ENCODE measurements around the gene BLOC1S4.
"Not testable (repeated sequence)": the region's sequence is repeated elsewhere in the genome, so short reads cannot be mapped to it uniquely, and the experiment has no call there.

BLOC1S4 gene

GRCh38 chr4:6722891-6723290 lies 6.9 kb downstream of the BLOC1S4 start:
- TF ChIP-seq TAF1 (IDR thresholded peaks at IDR 0.05; ENCODE audit: borderline replicate concordance, low read depth, low read length) (no peak), POLR2A (IDR thresholded peaks at IDR 0.05; ENCODE audit: low read depth, low read length) (no peak), POLR2AphosphoS5 (IDR thresholded peaks at IDR 0.05; ENCODE audit: low read depth, low read length) (no peak)
- DNase-seq (ENCODE audit: insufficient read length) (no peak), FAIRE-seq (no peak)

DNA sequence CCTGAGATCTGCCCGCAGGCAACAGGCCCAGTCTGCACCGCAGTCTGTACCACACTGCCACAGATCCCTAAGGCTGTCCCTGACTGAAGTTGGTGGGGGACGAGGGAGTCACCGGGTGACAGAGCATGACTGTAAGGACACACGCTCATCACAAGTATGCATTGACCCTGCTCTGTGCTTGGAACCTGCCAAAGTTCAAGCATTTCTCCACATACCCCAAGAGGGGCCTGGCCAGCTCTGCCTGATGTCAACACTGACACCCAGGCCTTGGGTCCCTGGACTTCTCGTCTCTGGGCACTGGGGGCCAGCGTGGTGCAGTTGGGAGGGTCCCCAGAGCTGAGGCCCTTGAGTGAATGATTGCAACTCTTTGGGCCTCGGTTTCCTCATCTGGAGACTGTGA lies 7.9 kb downstream of the BLOC1S4 start:
- FAIRE-seq (no peak), DNase-seq (ENCODE audit: insufficient read length) (no peak)
- no peak for TF ChIP-seq POLR2A (IDR thresholded peaks at IDR 0.05; ENCODE audit: low read depth, low read length)
- TF ChIP-seq POLR2AphosphoS5 (IDR thresholded peaks at IDR 0.05; ENCODE audit: low read depth, low read length), result no peak
- TF ChIP-seq TAF1 (IDR thresholded peaks at IDR 0.05; ENCODE audit: borderline replicate concordance, low read depth, low read length), result no peak

DNA sequence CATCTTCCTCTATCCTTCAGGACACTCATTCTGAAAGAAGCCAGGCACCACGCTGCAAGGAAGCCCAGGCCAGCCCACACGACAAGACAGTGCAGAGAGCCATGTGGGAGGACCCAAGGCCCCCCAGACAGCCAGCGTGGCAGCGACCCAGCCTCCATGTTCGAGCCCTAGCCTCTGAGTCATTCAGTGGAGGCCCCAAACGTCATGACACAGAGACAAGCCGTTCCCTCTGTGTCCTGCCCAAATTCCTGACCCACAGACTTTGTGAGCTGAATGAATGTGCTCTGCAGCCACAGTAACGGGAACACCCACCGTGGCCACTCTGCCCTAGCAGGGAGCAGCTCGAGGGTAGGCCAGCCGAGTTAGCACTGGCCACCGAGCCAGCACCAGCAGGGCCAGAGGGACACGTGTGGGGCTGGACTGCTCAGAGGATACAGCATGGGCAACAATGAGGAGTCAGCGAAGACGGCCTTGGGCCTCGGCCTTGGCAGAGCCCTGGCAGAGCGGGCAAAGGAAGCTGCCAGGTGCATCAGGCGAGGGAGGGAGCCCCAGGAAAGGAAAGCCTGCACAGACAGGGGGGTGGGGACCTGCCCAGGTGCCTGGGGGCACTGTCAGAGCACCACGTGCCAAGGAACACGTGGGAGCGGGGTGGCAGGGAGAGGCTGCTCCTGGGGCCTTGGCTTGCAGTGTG lies 8.6 kb downstream of the BLOC1S4 start:
- DNase-seq (ENCODE audit: insufficient read length) (no peak), FAIRE-seq (no peak)
- TF ChIP-seq POLR2A (IDR thresholded peaks at IDR 0.05; ENCODE audit: low read depth, low read length), result no peak
- no peak for TF ChIP-seq TAF1 (IDR thresholded peaks at IDR 0.05; ENCODE audit: borderline replicate concordance, low read depth, low read length)
- no peak for TF ChIP-seq POLR2AphosphoS5 (IDR thresholded peaks at IDR 0.05; ENCODE audit: low read depth, low read length)

- peak; percentile 50 for FAIRE-seq
- not testable (repeated sequence) for DNase-seq (ENCODE audit: insufficient read length)
These were observed 9.5 kb downstream of the BLOC1S4 start for GRCh38 chr4:6725427-6725961.

GRCh38 chr4:6727081-6727942 lies 11.3 kb downstream of the BLOC1S4 start:
- FAIRE-seq (no peak), DNase-seq (ENCODE audit: insufficient read length) (no peak)
- no peak for TF ChIP-seq POLR2AphosphoS5 (IDR thresholded peaks at IDR 0.05; ENCODE audit: low read depth, low read length)
- no peak for TF ChIP-seq POLR2A (IDR thresholded peaks at IDR 0.05; ENCODE audit: low read depth, low read length)
- no peak for TF ChIP-seq TAF1 (IDR thresholded peaks at IDR 0.05; ENCODE audit: borderline replicate concordance, low read depth, low read length)

- FAIRE-seq (no peak), DNase-seq (ENCODE audit: insufficient read length) (no peak)
- no peak for TF ChIP-seq TAF1 (IDR thresholded peaks at IDR 0.05; ENCODE audit: borderline replicate concordance, low read depth, low read length)
- no peak for TF ChIP-seq POLR2AphosphoS5 (IDR thresholded peaks at IDR 0.05; ENCODE audit: low read depth, low read length)
- no peak for TF ChIP-seq POLR2A (IDR thresholded peaks at IDR 0.05; ENCODE audit: low read depth, low read length)
These were observed 11.9 kb downstream of the BLOC1S4 start for GRCh38 chr4:6727943-6728250.

DNA sequence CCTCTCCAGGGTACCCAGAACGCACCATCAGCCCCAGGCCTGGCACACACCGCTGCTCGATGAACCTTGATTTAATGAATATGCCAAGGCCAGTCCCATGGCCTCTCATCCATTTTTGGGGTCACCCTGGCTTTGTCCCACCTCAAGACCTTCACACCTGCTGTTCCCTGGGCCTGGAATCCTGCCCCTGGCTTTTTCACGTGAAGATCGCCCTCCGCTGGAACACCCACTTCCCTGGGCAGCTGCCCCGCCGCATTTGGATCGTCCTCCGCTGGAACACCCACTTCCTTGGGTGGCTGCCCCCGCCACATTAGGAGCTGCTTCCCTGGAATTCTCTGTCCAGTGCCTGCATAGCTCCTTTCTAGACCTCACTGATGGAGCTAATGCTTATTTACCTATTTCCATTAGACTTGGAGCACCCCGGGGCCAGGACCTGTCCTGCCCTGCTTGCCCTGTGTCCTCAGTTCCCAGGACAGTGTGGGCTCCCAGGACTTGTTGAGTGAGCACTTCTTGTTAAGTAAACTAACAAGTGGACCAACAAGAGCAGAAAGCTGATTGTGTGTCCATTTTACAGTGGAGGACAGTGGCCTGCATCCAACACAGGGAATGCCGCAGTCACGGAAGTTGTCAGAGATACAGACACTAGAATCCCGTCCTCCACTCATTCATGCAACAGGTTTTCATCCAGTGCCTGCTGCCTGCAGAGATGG lies 12.5 kb downstream of the BLOC1S4 start:
- TF ChIP-seq POLR2AphosphoS5 (IDR thresholded peaks at IDR 0.05; ENCODE audit: low read depth, low read length) (no peak), TAF1 (IDR thresholded peaks at IDR 0.05; ENCODE audit: borderline replicate concordance, low read depth, low read length) (no peak), POLR2A (IDR thresholded peaks at IDR 0.05; ENCODE audit: low read depth, low read length) (no peak)
- FAIRE-seq (no peak), DNase-seq (ENCODE audit: insufficient read length) (no peak)

DNA sequence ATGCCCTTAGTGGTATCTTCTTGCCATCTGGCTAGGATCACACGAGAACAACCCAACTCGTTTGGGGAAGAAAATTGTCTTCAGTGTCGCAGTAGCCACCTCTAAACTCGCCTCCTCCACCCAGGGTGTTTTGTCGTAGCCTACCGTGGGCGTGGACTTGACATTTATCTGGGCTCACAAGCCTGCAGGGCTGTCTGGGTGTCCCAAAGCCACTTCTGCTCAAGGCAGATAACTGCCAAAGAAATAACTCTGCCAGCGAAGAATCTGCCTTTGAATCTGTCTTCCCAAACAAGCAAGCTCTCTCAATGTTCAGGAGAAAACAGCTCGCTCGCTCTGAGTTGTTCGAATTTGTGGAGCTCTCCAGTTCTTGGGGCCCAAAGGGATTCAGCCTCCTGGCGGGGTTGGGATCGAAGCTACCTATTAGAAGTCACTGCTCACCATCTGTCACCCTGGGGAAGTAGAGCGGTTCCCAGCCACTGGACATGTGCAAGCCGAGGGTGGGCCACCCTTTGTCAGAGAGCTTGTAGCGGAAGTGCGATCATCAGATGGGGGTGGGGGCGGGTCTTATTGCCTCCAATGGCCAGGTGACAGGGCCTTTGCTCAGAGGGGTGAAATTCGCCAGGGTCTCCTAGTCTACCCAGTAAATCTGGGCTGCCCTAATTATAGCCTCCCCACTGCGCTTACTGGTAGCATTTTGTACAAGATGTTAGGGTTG lies 14.8 kb downstream of the BLOC1S4 start:
- FAIRE-seq, result no peak
- no peak for DNase-seq (ENCODE audit: insufficient read length)

GRCh38 chr4:6731318-6731675 lies 15.3 kb downstream of the BLOC1S4 start:
- TF ChIP-seq POLR2A (IDR thresholded peaks at IDR 0.05; ENCODE audit: low read depth, low read length) (no peak), POLR2AphosphoS5 (IDR thresholded peaks at IDR 0.05; ENCODE audit: low read depth, low read length) (no peak), TAF1 (IDR thresholded peaks at IDR 0.05; ENCODE audit: borderline replicate concordance, low read depth, low read length) (no peak)
- FAIRE-seq (no peak), DNase-seq (ENCODE audit: insufficient read length) (no peak)

More for the DNA sequence above, 14.8 kb downstream of the BLOC1S4 start:
- TF ChIP-seq POLR2A (IDR thresholded peaks at IDR 0.05; ENCODE audit: low read depth, low read length) (no peak), TAF1 (IDR thresholded peaks at IDR 0.05; ENCODE audit: borderline replicate concordance, low read depth, low read length) (no peak), POLR2AphosphoS5 (IDR thresholded peaks at IDR 0.05; ENCODE audit: low read depth, low read length) (no peak)

- DNase-seq (ENCODE audit: insufficient read length) (no peak), FAIRE-seq (no peak)
- TF ChIP-seq POLR2AphosphoS5 (IDR thresholded peaks at IDR 0.05; ENCODE audit: low read depth, low read length), result no peak
- no peak for TF ChIP-seq POLR2A (IDR thresholded peaks at IDR 0.05; ENCODE audit: low read depth, low read length)
- no peak for TF ChIP-seq TAF1 (IDR thresholded peaks at IDR 0.05; ENCODE audit: borderline replicate concordance, low read depth, low read length)
These were observed 15.8 kb downstream of the BLOC1S4 start for GRCh38 chr4:6731780-6732179.
